ENCODE measurements around the gene LYVE1. TPM values are rescaled to one million over a fixed set of nuclear protein-coding genes. Genes with fewer than 3 reads are reported as not detected.
A peak's percentile ranks its signal among the peaks of the same experiment; 100 is the strongest.

Gene LYVE1
- total RNA-seq, 1 experiment from 2014 or later = 0.11 TPM

DNA sequence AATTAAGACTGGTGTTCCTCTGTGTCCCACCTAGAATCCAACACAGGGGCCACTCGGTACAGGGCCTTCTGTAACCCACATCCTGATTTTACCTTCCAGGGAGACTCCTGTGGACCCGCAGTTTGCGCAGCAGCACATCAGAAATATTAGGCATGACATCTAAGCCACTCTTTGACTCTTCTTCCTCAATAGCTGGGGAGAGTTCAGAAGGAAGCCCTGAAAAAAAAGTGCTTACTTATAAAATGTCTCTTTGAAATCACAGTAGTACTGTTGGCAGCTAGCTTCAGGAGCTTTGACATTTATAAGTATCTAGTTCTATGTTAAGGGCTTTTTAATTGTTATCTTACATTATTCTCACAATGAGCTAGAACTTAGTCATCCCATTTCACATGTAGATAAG is 41.2 kb upstream of the LYVE1 start:
- ChIA-PET CTCF (no interaction called here), POLR2A (ENCODE audit: low non-redundant PET) (no interaction called here)
- Histone ChIP-seq H3K36me3 (ENCODE audit: insufficient read depth, low read length, poor library complexity, severe bottlenecking) (no peaks in the 10 kb centered on the region), H3K9me3 (ENCODE audit: low read depth, low read length, poor library complexity, severe bottlenecking) (no peaks in the 10 kb centered on the region), H3K4me3 (ENCODE audit: low read depth, low read length, poor library complexity, severe bottlenecking) (no peak overlapping the region), H3K27me3 (replicated peaks; ENCODE audit: insufficient read depth, low read depth, low read length, poor library complexity) (no peaks in the 10 kb centered on the region), H3K27ac (ENCODE audit: low read depth, low read length, poor library complexity, severe bottlenecking) (no peak overlapping the region), H3K4me1 (ENCODE audit: insufficient read depth, low read length, poor library complexity, severe bottlenecking) (peaks cover 25% of the 10 kb centered on the region)
- no TSS peak for BruUV-seq (replicated peaks)
- no peak for TF ChIP-seq CTCF (conservative IDR thresholded peaks at IDR 0.05; ENCODE audit: low read depth, low read length)
- no peak for TF ChIP-seq EZH2 (IDR thresholded peaks at IDR 0.05; ENCODE audit: borderline replicate concordance, low read depth, low read length, poor library complexity, severe bottlenecking)
- intact Hi-C loops (cut with micrococcal nuclease; ENCODE audit: unreplicated experiment) = no loop called here
- DNase-seq (ENCODE audit: low spot score) = no peak

GRCh38 chr11:10608584-10608983 is 40.1 kb upstream of the LYVE1 start:
- intact Hi-C loops (cut with micrococcal nuclease; ENCODE audit: unreplicated experiment) = no loop called here
- TF ChIP-seq EZH2 (IDR thresholded peaks at IDR 0.05; ENCODE audit: borderline replicate concordance, low read depth, low read length, poor library complexity, severe bottlenecking) (no peak), CTCF (conservative IDR thresholded peaks at IDR 0.05; ENCODE audit: low read depth, low read length) (no peak)
- H3K4me3 ChIP-seq (ENCODE audit: low read depth, low read length, poor library complexity, severe bottlenecking) = no peak overlapping the region
- peak overlapping the region; percentile 16 for H3K27ac ChIP-seq (ENCODE audit: low read depth, low read length, poor library complexity, severe bottlenecking)
- peaks cover 25% of the 10 kb centered on the region for H3K4me1 ChIP-seq (ENCODE audit: insufficient read depth, low read length, poor library complexity, severe bottlenecking)
- CTCF ChIA-PET = no interaction called here
- H3K27me3 ChIP-seq (replicated peaks; ENCODE audit: insufficient read depth, low read depth, low read length, poor library complexity) = no peaks in the 10 kb centered on the region
- no peaks in the 10 kb centered on the region for H3K9me3 ChIP-seq (ENCODE audit: low read depth, low read length, poor library complexity, severe bottlenecking)
- BruUV-seq (replicated peaks) = no TSS peak
- no peak for DNase-seq (ENCODE audit: low spot score)
- no peaks in the 10 kb centered on the region for H3K36me3 ChIP-seq (ENCODE audit: insufficient read depth, low read length, poor library complexity, severe bottlenecking)
- POLR2A ChIA-PET (ENCODE audit: low non-redundant PET) = no interaction called here

GRCh38 chr11:10607462-10608132 is 39.1 kb upstream of the LYVE1 start:
- no peaks in the 10 kb centered on the region for H3K9me3 ChIP-seq (ENCODE audit: low read depth, low read length, poor library complexity, severe bottlenecking)
- peaks cover 25% of the 10 kb centered on the region for H3K4me1 ChIP-seq (ENCODE audit: insufficient read depth, low read length, poor library complexity, severe bottlenecking)
- ChIA-PET CTCF (no interaction called here), POLR2A (ENCODE audit: low non-redundant PET) (no interaction called here)
- H3K27me3 ChIP-seq (replicated peaks; ENCODE audit: insufficient read depth, low read depth, low read length, poor library complexity) = no peaks in the 10 kb centered on the region
- no peaks in the 10 kb centered on the region for H3K36me3 ChIP-seq (ENCODE audit: insufficient read depth, low read length, poor library complexity, severe bottlenecking)
- no peak overlapping the region for H3K4me3 ChIP-seq (ENCODE audit: low read depth, low read length, poor library complexity, severe bottlenecking)
- TF ChIP-seq CTCF (conservative IDR thresholded peaks at IDR 0.05; ENCODE audit: low read depth, low read length) (no peak), EZH2 (IDR thresholded peaks at IDR 0.05; ENCODE audit: borderline replicate concordance, low read depth, low read length, poor library complexity, severe bottlenecking) (no peak)
- intact Hi-C loops (cut with micrococcal nuclease; ENCODE audit: unreplicated experiment) = no loop called here
- no peak for DNase-seq (ENCODE audit: low spot score)
- BruUV-seq (replicated peaks) = no TSS peak
- H3K27ac ChIP-seq (ENCODE audit: low read depth, low read length, poor library complexity, severe bottlenecking) = peak overlapping the region; percentile 81

Measured in A673 (cell line).